GM12878 (cell line): ENCODE data around the gene FATE1. TPM values are rescaled to one million over a fixed set of nuclear protein-coding genes. Genes with fewer than 3 reads are reported as not detected.

Source experiments
- CEBPZ ChIP-seq: fragments of 150-350 bp; IDR thresholded peaks from 2 replicates; pipeline ENCODE4 v1.6.1; 2016; ENCODE audit warnings: low read depth, low read length
- CHD4 ChIP-seq: fragments of 200-600 bp; sonication (generic); IDR thresholded peaks from 2 replicates; pipeline ENCODE4 v1.6.1; 2016; ENCODE audit warnings: mild to moderate bottlenecking
- ZNF592 ChIP-seq: fragments of 450-650 bp; IDR thresholded peaks from 2 replicates; pipeline ENCODE4 v1.6.1; 2017; ENCODE audit warnings: mild to moderate bottlenecking, moderate library complexity
- polyA plus RNA-seq, 11 experiments: library from polyadenylated mRNA; depleted of rRNA in 4 of 11; unstranded in 6 of 11; stranded (reverse) in 5 of 11; fragments of >200 nt; fragmentation: Nextera tagmentation in 4 of 11; fragmentation: Illumina TruSeq in 1 of 11; extraction: Ambion mirVana in 4 of 11; extraction: Trizol in 1 of 11; gene quantifications; 1 replicate in 1 of 11; 2 replicates in 10 of 11; pipeline versions ENCODE4 v1.2.1 to v1.2.3, GENCODE V29; 2011 to 2016; ENCODE audit warnings: inconsistent platforms in 2 of 11, missing spikeins in 2 of 11, low read depth in 1 of 11
- total RNA-seq, 4 experiments: library from RNA; depleted of rRNA in 3 of 4; stranded (reverse); fragments of >200 nt in 3 of 4; fragmentation: Illumina TruSeq in 1 of 4; extraction: Trizol in 1 of 4; gene quantifications; 2 replicates each; pipeline versions ENCODE4 v1.2.1 to v1.2.3, GENCODE V29; 2013 to 2021

Gene FATE1
- total and polyA plus RNA-seq, 10 of the 15 experiments (the other 5 are each of a cell fraction or from before 2014, with no cell fraction given): 0.26 to 0.28 TPM; not detected in 8

- TF ChIP-seq ZNF592: no peak
- no peak for TF ChIP-seq CEBPZ
- no peak for TF ChIP-seq CHD4
Measured at GRCh38 chrX:151742311-151742710, 26.5 kb downstream of the FATE1 start (continued).
